ENCODE measurements around the gene COX8C. TPM values are rescaled to one million over a fixed set of nuclear protein-coding genes. Genes with fewer than 3 reads are reported as not detected.

Gene COX8C, protein sequence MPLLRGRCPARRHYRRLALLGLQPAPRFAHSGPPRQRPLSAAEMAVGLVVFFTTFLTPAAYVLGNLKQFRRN
- total RNA-seq (2022; extraction: Qiagen RNA extraction), result not detected in 5 replicates

GRCh38 chr14:93346926-93347721, at the start of gene COX8C:
COX8C (plus strand) TSS chr14:93347182; CDS start chr14:93347269, 87 bp downstream.

GRCh38 chr14:93332853-93333630, 13.9 kb upstream of the COX8C start, which contains the start of gene BTBD7:
BTBD7 (minus strand) TSS chr14:93333036; CDS start chr14:93296051, 36,985 bp downstream.

Other genes with a start within 250 kb of the COX8C start
- 50.1 to 63.0 TPM (median 61.0 TPM) in 5 replicates for gene ITPK1, start 231.3 kb upstream of the COX8C start, total RNA-seq (2022; extraction: Qiagen RNA extraction)
- gene MOAP1, start 162.3 kb upstream of the COX8C start, total RNA-seq (2022; extraction: Qiagen RNA extraction), result 11.3 to 14.0 TPM (median 13.5 TPM) in 5 replicates
- 32.4 to 35.7 TPM (median 34.9 TPM) in 5 replicates for gene LYSET, start 161.9 kb upstream of the COX8C start, total RNA-seq (2022; extraction: Qiagen RNA extraction)
- 13.7 to 16.2 TPM (median 15.3 TPM) in 5 replicates for gene GON7, start 140.1 kb upstream of the COX8C start, total RNA-seq (2022; extraction: Qiagen RNA extraction)
- 22.8 to 35.0 TPM (median 24.2 TPM) in 5 replicates for gene UBR7, start 139.9 kb upstream of the COX8C start, total RNA-seq (2022; extraction: Qiagen RNA extraction)
- 10.5 to 12.1 TPM (median 10.8 TPM) in 5 replicates for gene BTBD7, start 14.1 kb upstream of the COX8C start, total RNA-seq (2022; extraction: Qiagen RNA extraction)
- 0.01 to 0.02 TPM (median 0.02 TPM) in 5 replicates for gene UNC79, start 83.8 kb downstream of the COX8C start, total RNA-seq (2022; extraction: Qiagen RNA extraction)